Esophagus squamous epithelium (tissue), 5 donors: Measurements from ENCODE around the gene AOPEP. TPM values are rescaled to one million over a fixed set of nuclear protein-coding genes. Genes with fewer than 3 reads are reported as not detected.

ENCODE experiments used
- DNase-seq: peaks from one replicate; lab custom pipeline; 2025; lab: John Stamatoyannopoulos, UW
- H3K27ac ChIP-seq, 4 donors: fragments of 200-600 bp; sonication (generic); one replicate each; pipeline ENCODE4 v1.5.1; 2016 to 2019; ENCODE audit warnings: mild to moderate bottlenecking in 1 of 4
- H3K27me3 ChIP-seq, 4 donors: fragments of 200-600 bp; sonication (generic); 1 replicate in 3 of 4; 2 replicates in 1 of 4; pipeline versions ENCODE4 v1.5.1 to v1.6.0; 2017 to 2021; ENCODE audit warnings: antibody characterized with exemption in 1 of 4
- H3K36me3 ChIP-seq, 3 donors: fragments of 200-600 bp; sonication (generic); one replicate each; pipeline ENCODE4 v1.5.1; 2016 to 2019
- H3K4me1 ChIP-seq, 3 donors: fragments of 200-600 bp; sonication (generic); one replicate each; pipeline ENCODE4 v1.5.1; 2017 to 2019
- H3K4me3 ChIP-seq, 4 donors: fragments of 200-600 bp; sonication (generic); 1 replicate in 3 of 4; 2 replicates in 1 of 4; pipeline ENCODE4 v1.5.1; 2016 to 2019; ENCODE audit warnings: mild to moderate bottlenecking in 2 of 4, moderate library complexity in 1 of 4
- H3K9me3 ChIP-seq, 3 donors: fragments of 200-600 bp; sonication (generic); one replicate each; pipeline ENCODE4 v1.5.1; 2016 to 2019
- POLR2A ChIP-seq, 4 donors: fragments of 450-650 bp; IDR thresholded peaks; one replicate each; pipeline ENCODE4 v1.6.1; 2017; ENCODE audit warnings: antibody characterized with exemption in 4 of 4, mild to moderate bottlenecking in 4 of 4, moderate library complexity in 3 of 4
- WGBS, 2 donors: methylation state at CpG; one replicate each; pipeline ENCODE4 v1.1.5; 2018; 5-methylcytosine and 5-hydroxymethylcytosine counted together
- intact Hi-C: fragments of 100-400 bp; cut with DNase I; formaldehyde crosslinking; loops from one replicate; pipeline ENCODE4 v1.15.0; 2022
- total RNA-seq, 4 donors: library from RNA; depleted of rRNA; stranded (reverse); fragments of >200 nt; gene quantifications; one replicate each; pipeline ENCODE4 v1.1.0, GENCODE V29; 2016
- TF ChIP-seq, protein P1 (sequence below), 6 experiments: fragments of 450-650 bp in 4 of 6; fragments of 200-600 bp in 2 of 6; sonication (generic) in 2 of 6; IDR thresholded peaks; one replicate each; pipeline ENCODE4 v1.5.1; 2016 to 2019; ENCODE audit warnings: antibody characterized with exemption in 6 of 6, mild to moderate bottlenecking in 4 of 6, moderate library complexity in 4 of 6
- donor health status: DM: yes; HTN: yes; CAD: no.

AOPEP gene
- total RNA-seq, 4 donors from 2014 or later = 101 to 300 (median 115) TPM

DNA sequence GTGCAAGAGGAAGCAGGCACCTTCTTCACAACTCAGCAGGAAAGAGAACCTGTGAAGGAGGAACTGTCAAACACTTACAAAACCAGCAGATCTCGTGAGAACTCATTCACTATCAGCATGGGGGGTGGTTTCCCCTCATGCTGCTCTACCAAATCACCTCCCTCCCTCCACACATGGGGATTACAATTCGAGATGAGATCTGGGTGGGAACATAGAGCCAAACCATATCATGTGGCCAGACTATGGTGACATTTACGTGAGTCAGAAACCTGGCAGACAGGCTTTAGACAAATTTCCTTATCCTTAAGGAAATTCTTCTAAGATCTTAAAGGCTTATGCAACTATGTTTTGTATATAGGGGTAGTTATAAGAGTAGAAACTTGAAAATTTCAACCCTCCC lies 8.7 kb upstream of the AOPEP start:
- peak overlapping the region in 3 of 4 donors; percentile 35 to 68 (median 54) for H3K27ac ChIP-seq
- no peaks in the 10 kb centered on the region for H3K9me3 ChIP-seq
- intact Hi-C loops = no loop called here
- H3K27me3 ChIP-seq = peaks cover 0 to 5% (median 0%) of the 10 kb centered on the region in 4 donors
- H3K36me3 ChIP-seq = no peaks in the 10 kb centered on the region
- H3K4me1 ChIP-seq = peaks cover 0 to 19% (median 0%) of the 10 kb centered on the region in 3 donors
- no peak for TF ChIP-seq POLR2A (IDR thresholded peaks at IDR 0.05)
- 28 to 50% methylated on average over 2 to 3 of the region's 3 CpGs for WGBS, 2 donors
- H3K4me3 ChIP-seq = no peak overlapping the region
- no peak for DNase-seq

DNA sequence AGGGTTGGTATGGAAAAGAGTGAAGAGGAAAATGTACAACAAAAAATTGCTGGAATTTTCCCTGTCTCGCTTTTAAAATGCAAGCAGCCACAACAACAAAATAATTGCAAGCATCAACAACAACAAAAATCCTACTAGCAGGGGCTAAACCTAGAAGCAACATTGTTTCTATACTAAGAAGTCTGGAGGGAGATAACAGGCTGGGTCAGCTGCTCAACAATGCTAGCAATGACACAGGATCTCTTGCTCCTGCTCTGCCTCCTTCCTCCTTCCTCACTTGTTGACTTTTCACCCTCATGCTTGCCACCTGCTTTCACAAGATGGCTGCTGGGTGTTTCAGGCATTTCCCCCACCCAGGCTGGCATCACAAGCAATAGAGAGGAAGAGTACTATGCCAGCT lies 7.6 kb upstream of the AOPEP start:
- Histone ChIP-seq H3K9me3 (no peaks in the 10 kb centered on the region), H3K36me3 (no peaks in the 10 kb centered on the region), H3K4me1 (peaks cover 0 to 19% (median 0%) of the 10 kb centered on the region in 3 donors), H3K27ac (no peak overlapping the region), H3K27me3 (peaks cover 0 to 3% (median 0%) of the 10 kb centered on the region in 4 donors), H3K4me3 (no peak overlapping the region)
- intact Hi-C loops = no loop called here
- TF ChIP-seq, protein P1, sequence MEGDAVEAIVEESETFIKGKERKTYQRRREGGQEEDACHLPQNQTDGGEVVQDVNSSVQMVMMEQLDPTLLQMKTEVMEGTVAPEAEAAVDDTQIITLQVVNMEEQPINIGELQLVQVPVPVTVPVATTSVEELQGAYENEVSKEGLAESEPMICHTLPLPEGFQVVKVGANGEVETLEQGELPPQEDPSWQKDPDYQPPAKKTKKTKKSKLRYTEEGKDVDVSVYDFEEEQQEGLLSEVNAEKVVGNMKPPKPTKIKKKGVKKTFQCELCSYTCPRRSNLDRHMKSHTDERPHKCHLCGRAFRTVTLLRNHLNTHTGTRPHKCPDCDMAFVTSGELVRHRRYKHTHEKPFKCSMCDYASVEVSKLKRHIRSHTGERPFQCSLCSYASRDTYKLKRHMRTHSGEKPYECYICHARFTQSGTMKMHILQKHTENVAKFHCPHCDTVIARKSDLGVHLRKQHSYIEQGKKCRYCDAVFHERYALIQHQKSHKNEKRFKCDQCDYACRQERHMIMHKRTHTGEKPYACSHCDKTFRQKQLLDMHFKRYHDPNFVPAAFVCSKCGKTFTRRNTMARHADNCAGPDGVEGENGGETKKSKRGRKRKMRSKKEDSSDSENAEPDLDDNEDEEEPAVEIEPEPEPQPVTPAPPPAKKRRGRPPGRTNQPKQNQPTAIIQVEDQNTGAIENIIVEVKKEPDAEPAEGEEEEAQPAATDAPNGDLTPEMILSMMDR (IDR thresholded peaks at IDR 0.05) = no peak
- TF ChIP-seq POLR2A (IDR thresholded peaks at IDR 0.05) = no peak
- no peak for DNase-seq
- 91 to 92% methylated on average over 1 of the region's 1 CpG for WGBS, 2 donors

DNA sequence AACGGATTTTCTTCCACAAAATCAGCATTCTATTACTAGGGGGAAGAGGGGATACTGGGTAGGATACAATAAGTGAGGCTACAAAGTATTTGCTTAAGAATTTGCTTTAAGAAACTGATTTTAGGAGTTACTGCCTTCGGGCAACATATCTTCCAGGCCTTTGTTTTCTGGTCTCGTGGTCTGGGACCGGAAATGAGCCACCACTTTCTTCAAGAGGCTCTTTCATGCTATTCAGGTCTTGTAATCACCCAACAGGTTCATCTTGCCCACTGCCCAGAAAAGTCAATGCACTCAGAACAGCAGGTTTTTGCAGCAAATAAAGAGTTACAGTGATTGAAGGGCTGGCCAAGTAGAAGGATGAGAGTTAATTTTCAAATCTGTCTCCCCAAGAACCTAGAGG lies 6.6 kb upstream of the AOPEP start:
- 50 to 60% methylated on average over 4 of the region's 4 CpGs for WGBS, 2 donors
- no peaks in the 10 kb centered on the region for H3K36me3 ChIP-seq
- DNase-seq = no peak

DNA sequence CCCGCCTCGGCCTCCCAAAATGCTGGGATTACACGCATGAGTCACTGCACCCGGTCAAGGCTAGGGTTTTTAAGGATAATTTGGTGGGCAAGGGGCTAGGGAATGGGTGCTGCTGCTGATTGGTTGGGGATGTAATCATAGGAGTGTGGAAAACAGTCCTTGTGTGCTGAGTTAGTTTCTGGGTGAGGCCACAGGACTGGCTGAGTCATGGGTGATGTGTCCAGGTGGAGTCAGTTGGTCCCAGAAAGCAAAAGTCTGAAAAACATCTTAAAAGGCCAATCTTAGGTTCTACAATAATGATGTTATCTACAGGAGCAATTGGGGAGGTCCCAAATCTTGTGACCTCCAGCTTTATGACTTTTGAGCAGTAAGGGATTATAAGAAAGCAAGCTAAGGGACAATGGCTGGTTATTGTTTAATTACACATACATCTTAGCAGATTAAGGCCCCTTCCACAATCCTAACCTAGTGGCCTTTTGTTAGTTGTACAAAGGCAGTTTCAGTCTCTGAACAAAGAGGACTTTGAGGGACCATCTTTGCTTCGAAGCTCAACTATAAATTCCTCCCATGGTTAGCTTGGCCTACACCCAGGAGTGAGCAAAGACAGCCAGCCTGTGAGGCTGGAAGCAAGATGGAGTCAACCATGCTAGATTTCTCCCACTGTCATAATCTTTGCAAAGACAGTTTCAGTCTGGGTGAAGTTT lies 5.5 kb upstream of the AOPEP start:
- no peak for DNase-seq
- Histone ChIP-seq H3K27ac (peak overlapping the region; percentile 14 to 68 (median 62)), H3K36me3 (no peaks in the 10 kb centered on the region), H3K9me3 (no peaks in the 10 kb centered on the region), H3K4me1 (peaks cover 0 to 21% (median 2%) of the 10 kb centered on the region in 3 donors), H3K4me3 (no peak overlapping the region), H3K27me3 (no peaks in the 10 kb centered on the region)
- 75 to 85% methylated on average over 1 to 5 of the region's 5 CpGs for WGBS, 2 donors
- TF ChIP-seq POLR2A (IDR thresholded peaks at IDR 0.05) = no peak
- TF ChIP-seq, protein P1 (IDR thresholded peaks at IDR 0.05) = no peak
- intact Hi-C loops = no loop called here

More for the DNA sequence above, 6.6 kb upstream of the AOPEP start:
- Histone ChIP-seq H3K4me3 (no peak overlapping the region), H3K9me3 (no peaks in the 10 kb centered on the region), H3K27ac (peak overlapping the region in 3 of 4 donors; percentile 60 to 68 (median 65)), H3K27me3 (no peaks in the 10 kb centered on the region), H3K4me1 (peaks cover 0 to 19% (median 0%) of the 10 kb centered on the region in 3 donors)
- TF ChIP-seq, protein P1 (IDR thresholded peaks at IDR 0.05) = no peak
- no peak for TF ChIP-seq POLR2A (IDR thresholded peaks at IDR 0.05)
- intact Hi-C loops = no loop called here

DNA sequence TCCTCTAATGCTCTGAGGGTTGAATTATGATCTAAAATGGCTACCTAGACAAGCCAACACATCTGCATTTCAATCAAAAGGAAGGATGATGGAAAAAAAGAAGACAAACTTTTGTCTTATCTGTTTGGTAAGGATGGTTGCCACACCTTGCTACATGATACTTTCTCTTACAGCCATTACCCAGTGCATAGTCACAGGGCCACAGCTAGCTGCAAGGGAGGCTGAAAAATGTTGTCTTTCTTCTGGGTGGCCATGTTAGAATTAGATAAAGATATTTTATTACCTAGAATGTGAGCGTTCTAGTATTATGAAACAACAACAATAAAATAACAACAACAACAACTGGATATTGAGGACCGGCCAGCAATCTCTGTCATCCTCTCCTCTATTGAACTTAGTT lies 4.7 kb upstream of the AOPEP start:
- H3K27ac ChIP-seq = peak overlapping the region in 2 of 4 donors; percentile 65 to 68
- DNase-seq = no peak
- intact Hi-C loops = no loop called here
- 92 to 93% methylated on average over 2 of the region's 2 CpGs for WGBS, 2 donors
- TF ChIP-seq, protein P1 (IDR thresholded peaks at IDR 0.05) = no peak
- TF ChIP-seq POLR2A (IDR thresholded peaks at IDR 0.05) = no peak
- no peaks in the 10 kb centered on the region for H3K36me3 ChIP-seq
- H3K4me3 ChIP-seq = no peak overlapping the region
- H3K9me3 ChIP-seq = no peaks in the 10 kb centered on the region
- no peaks in the 10 kb centered on the region for H3K27me3 ChIP-seq
- H3K4me1 ChIP-seq = peaks cover 0 to 24% (median 5%) of the 10 kb centered on the region in 3 donors
